ENCODE results near the gene GRIK2. TPM values are rescaled to one million over a fixed set of nuclear protein-coding genes. Genes with fewer than 3 reads are reported as not detected.
A peak's percentile ranks its signal among the peaks of the same experiment; 100 is the strongest.
"Not testable (repeated sequence)": the region's sequence is repeated elsewhere in the genome, so short reads cannot be mapped to it uniquely, and the experiment has no call there.

The GRIK2 gene
- total RNA-seq: 1 to 10 TPM in 2 of 3 donors, not detected in 1; 1.1 to 3.7 TPM

DNA sequence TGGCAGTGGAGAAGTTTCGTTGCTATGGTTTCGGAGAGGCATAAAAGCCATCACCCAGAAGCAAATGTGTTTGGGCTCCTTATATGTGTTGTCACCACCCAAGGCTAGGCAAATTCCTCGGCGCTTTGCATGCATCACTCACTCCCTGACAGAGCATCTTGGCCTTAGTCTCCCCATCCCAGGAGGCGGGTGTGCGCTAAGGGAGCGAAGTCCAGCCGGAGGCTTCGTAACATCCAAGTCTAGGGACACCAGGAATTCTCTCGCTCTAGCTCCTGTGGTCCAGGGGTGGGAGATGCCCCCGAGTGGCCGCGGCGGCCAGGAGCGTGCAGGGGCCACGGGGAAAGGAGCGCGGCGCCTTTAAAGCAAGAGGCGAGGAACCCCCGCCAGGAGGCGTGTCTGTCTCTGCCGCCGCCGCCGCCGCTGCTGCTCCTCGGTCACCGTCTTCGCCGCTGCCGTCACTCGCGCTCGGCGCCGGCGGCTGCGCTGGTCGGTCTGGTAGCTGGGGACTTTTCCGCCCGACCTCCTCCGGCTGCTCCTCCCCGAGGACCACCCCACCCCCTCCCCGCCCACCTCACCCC, at the start of gene GRIK2:
Gene GRIK2 (plus strand): TSS at position 458 of the 578 bp plus-strand sequence.
- no peak for TF ChIP-seq POLR2A (IDR thresholded peaks at IDR 0.05)
- Histone ChIP-seq H3K9me3 (no peaks in the 10 kb centered on the region), H3K4me3 (peak within 1 kb of the TSS; percentile 32 to 66 (median 50)), H3K27me3 (peaks cover 0 to 30% of the 10 kb centered on the region in 2 donors), H3K27ac (no peak within 1 kb of the TSS), H3K36me3 (no peaks in the 10 kb centered on the region), H3K4me1 (no peaks in the 10 kb centered on the region)
- no peak for DNase-seq (ENCODE audit: low spot score in 2 of 2)
- intact Hi-C loops (cut with DNase I; ENCODE audit: low total_unique reads): no loop called here

DNA sequence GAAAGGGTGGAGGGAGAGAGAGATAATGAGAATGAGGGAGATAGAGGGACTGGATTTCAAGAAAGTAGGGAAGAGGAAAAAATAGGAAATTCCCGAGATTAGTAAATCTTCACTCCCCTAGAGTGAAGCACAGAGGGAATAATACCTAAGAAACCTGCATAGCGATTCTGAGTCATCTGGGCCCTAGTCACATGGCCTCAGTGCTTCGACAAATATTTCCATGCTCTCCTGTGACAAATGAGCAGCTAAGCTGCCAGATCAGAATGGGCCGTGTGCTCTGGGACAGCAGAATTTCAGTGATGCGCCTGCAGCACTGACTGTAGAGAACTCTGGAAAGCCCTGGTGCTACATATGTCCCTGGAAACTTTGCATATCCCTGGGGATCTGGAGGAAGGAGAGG, 48.6 kb upstream of the GRIK2 start:
- DNase-seq (ENCODE audit: low spot score in 2 of 2): no peak
- intact Hi-C loops (cut with DNase I; ENCODE audit: low total_unique reads): no loop called here
- TF ChIP-seq POLR2AphosphoS5 (IDR thresholded peaks at IDR 0.05) (no peak), POLR2A (IDR thresholded peaks at IDR 0.05) (no peak)
- TF ChIP-seq, protein P1, sequence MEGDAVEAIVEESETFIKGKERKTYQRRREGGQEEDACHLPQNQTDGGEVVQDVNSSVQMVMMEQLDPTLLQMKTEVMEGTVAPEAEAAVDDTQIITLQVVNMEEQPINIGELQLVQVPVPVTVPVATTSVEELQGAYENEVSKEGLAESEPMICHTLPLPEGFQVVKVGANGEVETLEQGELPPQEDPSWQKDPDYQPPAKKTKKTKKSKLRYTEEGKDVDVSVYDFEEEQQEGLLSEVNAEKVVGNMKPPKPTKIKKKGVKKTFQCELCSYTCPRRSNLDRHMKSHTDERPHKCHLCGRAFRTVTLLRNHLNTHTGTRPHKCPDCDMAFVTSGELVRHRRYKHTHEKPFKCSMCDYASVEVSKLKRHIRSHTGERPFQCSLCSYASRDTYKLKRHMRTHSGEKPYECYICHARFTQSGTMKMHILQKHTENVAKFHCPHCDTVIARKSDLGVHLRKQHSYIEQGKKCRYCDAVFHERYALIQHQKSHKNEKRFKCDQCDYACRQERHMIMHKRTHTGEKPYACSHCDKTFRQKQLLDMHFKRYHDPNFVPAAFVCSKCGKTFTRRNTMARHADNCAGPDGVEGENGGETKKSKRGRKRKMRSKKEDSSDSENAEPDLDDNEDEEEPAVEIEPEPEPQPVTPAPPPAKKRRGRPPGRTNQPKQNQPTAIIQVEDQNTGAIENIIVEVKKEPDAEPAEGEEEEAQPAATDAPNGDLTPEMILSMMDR (IDR thresholded peaks at IDR 0.05): no peak

DNA sequence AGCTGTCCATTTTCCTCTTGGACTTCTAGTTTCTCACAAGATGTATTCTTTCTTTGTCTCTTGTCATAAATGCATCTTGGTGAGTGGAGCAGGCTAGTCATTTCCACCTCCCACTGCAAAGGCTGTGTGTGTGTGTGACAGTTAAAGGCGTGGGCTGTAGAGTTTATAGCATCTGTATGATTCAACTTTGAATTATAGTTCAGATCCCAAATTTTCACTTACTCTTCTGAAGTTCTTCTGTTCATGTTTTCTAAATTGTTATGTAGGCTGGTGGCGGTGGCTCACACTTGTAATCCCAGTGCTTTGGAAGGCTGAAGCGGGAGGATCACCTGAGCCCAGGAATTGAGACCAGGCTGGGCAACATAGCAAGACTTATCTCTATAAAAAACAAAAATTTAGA, 44.7 kb upstream of the GRIK2 start:
- H3K4me3 ChIP-seq: no peak overlapping the region
- TF ChIP-seq POLR2A (IDR thresholded peaks at IDR 0.05) (no peak), POLR2AphosphoS5 (IDR thresholded peaks at IDR 0.05) (no peak)
- TF ChIP-seq, protein P1 (IDR thresholded peaks at IDR 0.05): no peak
- no peaks in the 10 kb centered on the region for H3K27me3 ChIP-seq
- intact Hi-C loops (cut with DNase I; ENCODE audit: low total_unique reads): no loop called here
- no peak for DNase-seq (ENCODE audit: low spot score in 2 of 2)
- no peak overlapping the region for H3K27ac ChIP-seq
- H3K9me3 ChIP-seq: no peaks in the 10 kb centered on the region
- H3K4me1 ChIP-seq: no peaks in the 10 kb centered on the region
- H3K36me3 ChIP-seq: no peaks in the 10 kb centered on the region

More for the DNA sequence above, 48.6 kb upstream of the GRIK2 start:
- Histone ChIP-seq H3K4me1 (no peaks in the 10 kb centered on the region), H3K36me3 (no peaks in the 10 kb centered on the region), H3K9me3 (no peaks in the 10 kb centered on the region), H3K27me3 (no peaks in the 10 kb centered on the region), H3K27ac (no peak overlapping the region), H3K4me3 (no peak overlapping the region)

DNA sequence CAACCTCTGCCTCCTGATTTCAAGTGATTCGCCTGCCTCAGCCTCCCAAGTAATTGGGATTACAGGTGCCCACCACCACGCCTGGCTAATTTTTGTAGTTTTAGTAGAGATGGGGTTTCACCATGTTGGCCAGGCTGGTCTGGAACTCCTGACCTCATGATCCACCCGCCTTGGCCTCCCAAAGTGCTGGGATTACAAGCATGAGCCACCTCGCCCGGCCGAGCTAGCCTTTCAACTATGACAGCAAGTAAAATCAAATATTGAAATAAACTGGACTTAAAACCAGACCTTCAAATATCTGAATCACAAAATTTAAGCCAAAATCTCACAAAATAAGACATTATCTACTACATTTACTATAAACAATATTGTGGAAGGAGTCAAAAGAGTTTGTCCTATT, 42.9 kb upstream of the GRIK2 start:
- DNase-seq (ENCODE audit: low spot score in 2 of 2): not testable (repeated sequence)

DNA sequence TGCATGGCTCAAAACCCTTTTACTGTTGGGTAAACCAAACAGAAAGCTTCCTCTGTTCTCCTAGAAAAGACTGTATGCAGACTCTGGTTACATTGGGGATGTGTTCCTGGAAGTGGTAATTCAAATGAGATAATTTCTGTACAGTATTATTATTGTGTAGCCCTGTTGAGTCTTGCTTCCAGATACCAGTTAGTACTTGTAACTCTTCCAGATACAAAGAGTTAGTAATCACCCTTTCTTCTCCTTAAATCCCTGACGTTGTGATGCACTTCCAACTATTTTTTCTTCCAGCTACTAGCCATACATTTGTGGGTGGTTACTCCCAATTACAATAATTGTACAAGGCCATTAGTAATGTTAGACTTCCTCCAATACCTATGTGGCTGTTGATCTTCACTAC, 42.3 kb upstream of the GRIK2 start:
- Histone ChIP-seq H3K27ac (no peak overlapping the region), H3K4me3 (no peak overlapping the region), H3K27me3 (no peaks in the 10 kb centered on the region), H3K4me1 (no peaks in the 10 kb centered on the region), H3K36me3 (no peaks in the 10 kb centered on the region), H3K9me3 (no peaks in the 10 kb centered on the region)
- intact Hi-C loops (cut with DNase I; ENCODE audit: low total_unique reads): no loop called here
- TF ChIP-seq POLR2AphosphoS5 (IDR thresholded peaks at IDR 0.05) (no peak), POLR2A (IDR thresholded peaks at IDR 0.05) (no peak)
- TF ChIP-seq, protein P1 (IDR thresholded peaks at IDR 0.05): no peak
- no peak for DNase-seq (ENCODE audit: low spot score in 2 of 2)

More for the DNA sequence above, 42.9 kb upstream of the GRIK2 start:
- H3K4me1 ChIP-seq; H3K36me3 ChIP-seq; intact Hi-C loops (cut with DNase I; ENCODE audit: low total_unique reads); H3K27ac ChIP-seq; H3K4me3 ChIP-seq; H3K9me3 ChIP-seq; H3K27me3 ChIP-seq: not testable (repeated sequence)

DNA sequence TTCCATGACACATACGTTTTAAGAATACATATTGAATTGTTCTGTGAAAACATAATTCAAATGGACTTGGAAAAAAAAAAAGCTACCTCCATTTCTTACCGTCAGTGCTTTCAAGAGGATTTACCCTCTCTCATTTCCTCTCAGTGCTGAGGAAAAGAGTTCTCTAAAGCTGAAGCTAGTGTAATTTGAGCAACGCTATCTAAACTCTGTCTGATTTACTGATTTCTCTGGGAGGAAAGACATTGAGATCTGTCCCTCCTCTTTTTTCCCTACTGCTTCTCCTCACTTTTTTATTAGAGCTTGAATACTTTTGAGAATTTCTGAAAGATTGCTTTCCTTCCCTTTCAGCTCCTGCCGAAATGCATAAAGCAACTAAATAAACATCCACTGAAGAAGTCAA, 41.2 kb upstream of the GRIK2 start:
- H3K27me3 ChIP-seq: no peaks in the 10 kb centered on the region
- no peak for TF ChIP-seq POLR2AphosphoS5 (IDR thresholded peaks at IDR 0.05)
- TF ChIP-seq, protein P1 (IDR thresholded peaks at IDR 0.05): no peak
- TF ChIP-seq POLR2A (IDR thresholded peaks at IDR 0.05): no peak
- no peak overlapping the region for H3K27ac ChIP-seq
- no peaks in the 10 kb centered on the region for H3K4me1 ChIP-seq
- intact Hi-C loops (cut with DNase I; ENCODE audit: low total_unique reads): no loop called here
- no peak for DNase-seq (ENCODE audit: low spot score in 2 of 2)
- no peaks in the 10 kb centered on the region for H3K9me3 ChIP-seq
- H3K36me3 ChIP-seq: no peaks in the 10 kb centered on the region
- H3K4me3 ChIP-seq: no peak overlapping the region
